HG02870 (cell line): ENCODE data around the gene SNAI3.

Experiments
- ATAC-seq: cut with Tn5 transposase; IDR thresholded peaks from one replicate; pipeline ENCODE4 v1.9.1; 2021; ENCODE audit warnings: mild to moderate bottlenecking, moderate library complexity; ENCODE audit not compliant: unreplicated experiment

SNAI3 gene

DNA sequence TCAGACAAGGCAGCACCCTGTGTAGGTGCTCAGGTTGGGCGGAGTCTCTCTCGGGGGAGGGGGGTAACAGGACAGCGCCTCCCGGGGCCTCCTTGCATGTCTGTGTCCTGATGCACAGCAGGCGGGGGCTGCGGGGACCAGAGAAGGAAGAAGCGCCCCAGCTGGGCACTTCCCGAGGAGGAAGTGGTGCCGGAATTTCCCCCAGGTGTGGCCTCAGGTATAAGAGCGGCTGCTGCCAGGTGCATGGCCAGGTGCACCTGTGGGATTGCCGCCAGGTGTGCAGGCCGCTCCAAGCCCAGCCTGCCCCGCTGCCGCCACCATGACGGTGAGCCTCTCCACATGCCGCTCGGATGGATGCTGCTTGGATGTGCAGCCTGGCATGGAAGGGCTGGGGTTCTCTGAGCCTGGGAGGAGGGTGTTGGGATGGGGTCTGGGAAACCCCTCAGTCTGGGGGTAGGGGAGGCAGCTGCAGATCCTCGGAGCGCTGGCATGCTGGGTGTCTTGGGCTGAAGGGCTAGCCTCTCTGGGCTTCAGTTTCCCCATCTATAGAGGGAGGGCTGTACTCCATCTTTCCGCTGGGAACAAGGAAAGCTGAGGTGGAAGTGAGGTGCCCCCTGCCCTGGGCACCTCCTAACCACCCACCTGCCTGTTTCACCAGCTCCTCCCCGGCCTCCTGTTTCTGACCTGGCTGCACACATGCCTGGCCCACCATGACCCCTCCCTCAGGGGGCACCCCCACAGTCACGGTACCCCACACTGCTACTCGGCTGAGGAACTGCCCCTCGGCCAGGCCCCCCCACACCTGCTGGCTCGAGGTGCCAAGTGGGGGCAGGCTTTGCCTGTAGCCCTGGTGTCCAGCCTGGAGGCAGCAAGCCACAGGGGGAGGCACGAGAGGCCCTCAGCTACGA is 47.7 kb downstream of the SNAI3 start, which contains the start of gene IL17C:
TSS of gene IL17C (plus strand) at position 250 of the 908 bp plus-strand sequence. CDS start at position 320, 70 bp downstream.
- no peak for ATAC-seq

DNA sequence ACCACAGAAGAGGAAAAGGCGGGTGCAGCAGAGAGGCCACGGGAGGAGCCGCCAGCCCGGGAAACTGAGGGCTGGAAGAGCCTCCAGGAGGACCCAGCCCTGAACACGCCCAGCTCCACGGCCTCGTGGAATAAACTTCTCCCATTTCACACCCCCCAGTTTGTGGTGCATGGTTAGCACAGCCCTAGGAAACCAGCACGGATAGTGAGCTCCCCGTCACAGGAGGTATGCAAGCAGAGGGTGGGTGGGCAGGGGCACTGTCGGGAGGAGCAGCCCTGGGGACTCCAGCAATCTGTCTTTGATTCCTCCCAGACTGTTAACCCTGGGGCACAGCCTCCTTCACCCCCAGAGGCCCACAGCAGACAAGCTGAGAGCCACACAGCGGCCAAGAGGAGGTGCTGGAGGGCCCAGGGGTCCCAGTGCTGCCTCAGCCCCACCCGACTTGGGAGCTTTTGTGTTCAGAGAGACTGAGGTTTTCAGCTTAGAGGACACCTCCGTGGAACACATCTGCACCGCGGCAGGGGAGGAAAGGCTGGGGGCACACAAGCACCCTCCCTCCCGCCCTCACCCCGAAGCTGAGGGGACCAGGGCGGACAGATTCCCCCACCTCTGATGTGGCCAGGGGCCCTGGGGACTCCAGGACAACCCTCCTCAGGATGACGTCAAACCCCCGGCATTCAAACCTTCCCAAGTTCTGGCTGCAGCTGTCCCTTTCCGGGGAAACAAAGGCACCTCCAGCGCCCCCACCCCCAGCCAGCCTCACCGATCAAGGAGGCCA is 49.6 kb downstream of the SNAI3 start:
- no peak for ATAC-seq

DNA sequence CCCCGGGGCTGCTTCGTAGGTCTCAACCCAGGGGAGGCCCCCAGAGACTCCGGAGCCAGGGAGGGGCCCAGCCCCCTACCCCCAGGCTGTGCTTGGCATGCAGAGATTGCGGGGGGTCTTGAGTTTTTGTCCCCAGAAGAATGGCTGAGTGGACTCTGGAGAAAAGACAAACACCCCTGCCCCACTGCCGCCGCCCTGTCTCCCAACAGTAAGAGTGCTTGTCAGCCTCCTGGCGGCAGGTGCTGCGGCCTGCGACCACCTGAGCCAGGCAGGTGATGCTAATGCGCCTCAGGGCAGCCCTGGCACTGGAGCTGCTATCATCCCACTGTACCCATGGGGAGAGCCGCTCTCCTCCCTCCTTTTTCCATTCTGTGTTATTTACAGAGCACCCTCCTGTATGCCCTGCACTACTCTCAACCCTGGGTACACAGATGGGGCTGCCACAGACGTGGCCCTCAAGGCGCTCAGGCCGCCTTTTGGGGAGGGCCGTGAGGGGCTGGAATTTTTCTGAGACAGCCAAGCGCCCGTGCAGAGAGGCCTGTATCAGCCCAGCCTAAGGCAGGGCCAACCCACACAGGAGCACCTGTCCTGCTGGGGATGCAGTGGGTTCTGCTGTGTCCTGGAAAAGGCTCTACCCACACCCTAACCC is 50.5 kb downstream of the SNAI3 start:
- ATAC-seq: no peak

DNA sequence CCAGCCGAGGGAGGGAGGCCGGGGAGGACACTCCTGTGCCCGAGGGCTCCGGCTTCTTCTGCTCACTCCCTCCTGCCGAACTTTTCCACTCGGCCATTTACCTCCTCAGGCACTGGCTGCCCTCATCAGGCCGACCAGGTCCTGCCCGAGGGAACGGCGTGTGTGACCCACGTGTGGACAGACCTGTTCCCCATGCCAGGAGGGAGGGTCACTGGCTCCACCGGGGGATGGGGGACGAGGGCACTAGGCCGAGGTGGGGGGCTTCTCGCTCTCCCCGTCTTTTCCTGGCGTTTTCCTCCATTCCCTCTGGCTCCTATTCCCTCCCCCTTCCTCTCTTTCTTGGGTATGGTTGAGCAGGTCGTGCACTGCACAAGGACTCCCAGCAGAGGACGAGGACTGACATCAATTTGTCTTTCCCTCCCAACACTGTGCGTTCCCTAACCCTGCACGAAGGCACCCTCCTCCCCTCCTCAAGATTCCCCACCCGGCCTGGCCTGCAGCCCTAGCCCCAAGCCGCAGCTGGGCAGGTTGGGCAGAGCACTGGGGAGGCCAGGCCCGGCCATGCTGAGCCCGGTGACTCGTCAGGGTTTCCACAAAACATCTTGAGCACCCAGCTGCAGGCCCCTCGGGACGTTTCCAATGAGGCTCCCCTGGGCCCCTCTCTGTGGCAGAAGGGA is 51.2 kb downstream of the SNAI3 start:
- ATAC-seq: no peak

DNA sequence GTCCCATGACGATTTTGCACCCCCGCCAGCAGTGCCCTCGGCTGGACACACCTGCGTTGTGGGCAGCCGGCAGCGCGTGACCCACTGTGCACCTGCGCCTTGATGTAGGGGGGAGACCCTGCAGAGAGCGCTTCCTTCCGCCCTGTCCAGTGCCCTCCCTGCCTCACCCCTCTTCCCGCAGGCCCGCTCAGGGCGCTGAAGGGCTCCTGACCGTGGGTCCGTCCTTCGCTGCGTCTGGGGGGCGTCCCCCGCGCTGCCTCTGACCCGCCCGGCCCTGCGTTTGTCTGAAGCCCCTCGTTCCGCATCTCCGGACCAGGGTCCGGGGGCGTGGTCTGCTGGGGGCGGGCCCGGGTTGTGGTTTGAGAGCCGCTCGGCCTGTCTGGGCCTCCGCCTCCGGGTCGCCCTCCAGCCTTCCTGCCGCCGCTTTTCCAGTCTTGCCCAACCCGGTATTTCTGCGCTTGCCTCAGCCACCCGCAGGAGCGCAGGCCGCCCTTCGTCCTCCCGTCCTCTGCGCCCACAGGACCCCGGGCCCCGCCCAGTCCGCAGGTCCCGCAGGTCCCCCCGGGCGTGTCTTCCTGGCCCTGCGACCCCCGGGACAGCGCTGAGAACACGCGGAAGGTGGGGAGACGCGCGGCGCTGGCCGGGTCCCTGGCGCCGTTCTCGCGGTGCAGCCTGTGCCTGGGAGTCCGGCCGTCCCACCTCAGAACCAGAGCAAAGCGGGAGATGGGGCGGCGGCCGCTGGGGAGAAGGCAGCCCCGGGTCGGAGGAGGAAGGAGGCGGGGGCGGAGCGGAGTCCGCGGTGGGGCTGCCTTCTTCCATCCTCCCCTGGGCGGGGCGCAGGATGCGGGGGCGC is 51.9 kb downstream of the SNAI3 start:
- peak; percentile 49 for ATAC-seq

DNA sequence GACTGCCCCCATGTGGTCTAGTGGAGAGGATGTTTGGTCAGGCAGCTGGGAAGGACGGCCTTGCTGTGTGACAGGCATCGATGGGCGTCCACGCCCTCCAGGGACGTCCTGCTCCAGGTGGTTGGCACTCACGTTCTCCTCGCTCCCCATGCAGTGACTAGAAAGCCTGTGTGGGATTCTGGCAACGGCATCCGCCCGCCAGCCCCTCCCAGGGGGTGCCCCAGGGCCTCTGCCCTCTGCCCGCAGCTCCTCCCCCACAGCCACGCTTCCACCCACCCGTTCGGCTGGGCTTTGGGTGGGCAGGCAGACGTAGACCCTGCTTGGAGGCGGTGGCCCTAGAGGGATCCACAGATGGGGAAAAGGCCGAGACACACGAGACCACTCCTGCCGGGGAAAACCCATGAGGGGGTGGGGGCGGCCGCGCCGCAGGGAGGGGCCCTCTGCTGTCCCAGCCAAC is 52.6 kb downstream of the SNAI3 start:
- peak; percentile 14 for ATAC-seq

DNA sequence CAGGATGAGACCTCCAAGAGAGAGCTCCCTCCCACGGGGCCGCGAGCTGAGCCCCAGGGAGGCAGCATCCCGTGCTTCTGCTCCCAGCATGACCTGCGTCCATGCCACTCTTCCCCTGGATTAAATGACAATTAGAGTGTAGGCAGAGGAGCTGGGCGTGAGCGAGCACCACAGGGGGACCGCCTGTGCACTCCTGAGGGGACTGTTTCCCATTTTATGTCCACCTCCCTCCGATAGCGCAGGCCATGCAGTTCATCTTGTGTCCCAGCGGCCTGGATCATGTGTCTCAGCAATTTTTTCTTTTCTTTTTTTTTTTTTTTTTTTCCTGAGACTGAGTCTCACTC is 53.7 kb downstream of the SNAI3 start:
- no peak for ATAC-seq

DNA sequence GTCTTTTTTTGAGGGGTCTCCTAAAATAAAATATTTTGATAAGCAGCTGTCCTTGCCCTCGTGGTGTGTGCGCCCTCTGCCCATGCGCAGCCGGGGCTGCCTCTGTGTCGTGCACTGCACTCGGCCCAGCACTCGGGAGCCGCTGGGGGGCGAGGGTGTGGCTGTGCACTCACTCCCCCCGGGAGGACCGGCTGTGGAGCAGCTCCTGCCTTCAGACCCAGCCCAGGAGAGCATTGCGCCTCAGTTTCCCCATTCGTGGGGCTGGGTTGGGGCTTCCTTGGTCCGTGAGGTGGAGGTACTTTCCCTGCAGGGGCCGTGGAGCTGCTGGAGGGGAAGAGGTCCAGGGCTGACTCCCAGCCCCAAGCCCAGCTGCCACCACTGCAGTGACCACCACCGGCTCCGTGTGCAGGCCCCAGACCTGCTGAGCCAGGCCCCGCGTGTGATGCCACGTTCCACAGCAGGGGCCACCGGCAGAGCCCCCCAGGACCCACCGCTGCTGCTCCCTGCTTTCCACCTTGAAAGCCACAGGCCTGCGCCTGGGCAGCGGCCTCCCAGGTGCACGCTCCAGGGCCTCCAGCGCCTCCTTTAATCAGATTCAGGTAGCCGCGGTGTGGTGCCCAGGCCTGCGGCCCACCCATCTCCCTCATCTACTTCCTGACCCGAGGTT is 54.3 kb downstream of the SNAI3 start:
- no peak for ATAC-seq

DNA sequence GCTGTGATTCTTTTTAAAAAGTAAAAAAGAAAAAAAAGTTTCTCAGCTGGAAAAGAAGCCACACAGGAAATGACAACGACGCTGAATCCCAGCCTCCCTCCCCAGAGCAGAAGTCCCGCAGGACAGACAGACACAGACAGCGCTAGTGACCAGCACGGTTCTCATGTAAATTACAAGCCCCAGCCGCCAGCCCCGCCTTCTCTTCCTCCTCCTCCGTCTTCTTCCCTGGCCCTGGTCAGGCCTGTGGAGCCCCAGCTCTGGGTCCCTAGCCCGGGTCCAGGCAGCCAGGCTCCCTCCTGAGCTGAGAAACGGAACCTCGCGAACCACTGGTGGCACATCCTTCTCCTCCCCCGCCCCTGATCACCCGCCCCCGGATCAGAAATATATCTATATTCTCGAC is 54.9 kb downstream of the SNAI3 start:
- ATAC-seq: no peak

DNA sequence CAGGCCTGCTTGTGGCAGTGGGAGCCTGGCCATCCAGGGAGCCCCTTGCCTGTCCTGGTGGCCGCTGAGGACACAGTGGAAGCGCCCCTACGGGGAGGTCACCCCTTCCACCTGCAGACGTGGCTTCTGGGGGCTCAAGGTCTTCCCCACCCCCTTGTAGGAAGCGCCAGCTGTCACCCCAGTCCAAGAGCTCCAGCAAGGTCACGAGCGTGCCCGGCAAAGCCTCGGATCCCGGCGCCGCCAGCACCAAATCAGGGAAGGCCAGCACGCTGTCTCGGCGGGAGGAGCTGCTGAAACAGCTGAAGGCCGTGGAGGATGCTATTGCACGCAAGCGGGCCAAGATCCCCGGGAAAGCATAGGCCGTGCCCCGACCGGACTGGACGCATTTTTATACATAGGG is 55.4 kb downstream of the SNAI3 start:
- ATAC-seq: no peak

DNA sequence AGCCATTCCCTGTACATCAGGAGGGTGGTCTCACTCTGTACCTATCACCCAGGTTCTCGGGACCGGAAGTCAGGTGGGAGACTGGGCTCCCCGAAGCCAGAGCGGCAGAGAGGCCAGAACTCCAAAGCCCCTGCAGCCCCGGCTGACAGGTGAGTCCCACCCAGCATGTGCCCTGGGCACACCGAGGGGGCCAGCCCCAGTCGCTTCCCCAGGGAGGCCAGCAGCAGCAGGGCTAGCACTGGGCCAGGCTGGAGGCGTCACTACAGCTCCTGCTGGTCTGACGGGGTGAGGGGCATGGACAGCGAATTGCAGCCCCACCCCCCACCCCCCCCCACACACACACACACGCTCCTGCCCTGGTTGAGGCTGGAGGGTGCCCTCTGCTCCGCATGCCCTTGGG is 55.9 kb downstream of the SNAI3 start:
- no peak for ATAC-seq

DNA sequence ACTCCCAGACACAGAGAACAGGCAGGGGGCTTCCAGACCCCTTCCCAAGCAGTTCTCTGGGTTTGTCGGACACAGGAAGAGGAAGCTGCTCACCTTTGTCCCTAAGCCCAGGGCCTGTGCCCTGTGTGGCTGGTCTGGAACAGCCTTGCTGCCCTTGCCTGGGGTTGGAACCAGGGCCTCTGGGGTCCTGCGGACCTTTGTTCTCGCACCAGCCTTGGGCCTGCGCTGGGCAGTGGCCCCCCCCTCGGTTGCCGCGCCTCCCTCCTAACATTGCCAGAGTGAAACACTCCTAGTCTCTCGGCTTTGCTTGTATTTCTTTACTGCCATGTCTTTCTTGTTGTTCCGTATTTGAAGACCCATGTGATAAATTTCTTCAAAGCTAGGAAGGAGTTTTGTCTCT is 56.5 kb downstream of the SNAI3 start:
- ATAC-seq: no peak

DNA sequence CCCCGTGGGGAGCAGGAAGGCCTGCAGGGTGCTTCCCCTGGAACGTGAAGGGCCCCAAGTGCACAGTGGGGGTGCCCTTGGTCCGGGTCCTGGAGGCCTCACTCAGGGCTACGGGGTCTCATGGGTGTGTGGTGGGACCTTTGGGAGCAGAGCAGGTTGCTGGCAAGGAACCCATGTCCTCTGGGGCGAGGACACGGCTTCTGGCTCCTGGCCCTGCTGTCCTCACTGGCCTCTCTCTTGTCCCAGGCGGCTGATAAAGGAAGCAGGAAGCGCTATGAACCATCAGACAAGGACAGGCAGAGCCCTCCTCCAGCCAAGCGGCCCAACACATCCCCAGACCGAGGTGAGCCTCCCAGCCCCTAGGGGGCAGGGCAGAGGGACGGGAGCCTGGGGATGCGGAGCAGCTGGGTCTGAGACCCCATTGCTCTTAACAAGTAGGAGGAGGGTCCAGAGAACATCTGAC is 57.8 kb downstream of the SNAI3 start:
- ATAC-seq: no peak
